ENCODE measurements around the gene E2F1. TPM values are rescaled to one million over a fixed set of nuclear protein-coding genes. Genes with fewer than 3 reads are reported as not detected.

The E2F1 gene
- total and polyA plus RNA-seq, 4 donors, result 0.10 to 11.0 (median 0.88) TPM

DNA sequence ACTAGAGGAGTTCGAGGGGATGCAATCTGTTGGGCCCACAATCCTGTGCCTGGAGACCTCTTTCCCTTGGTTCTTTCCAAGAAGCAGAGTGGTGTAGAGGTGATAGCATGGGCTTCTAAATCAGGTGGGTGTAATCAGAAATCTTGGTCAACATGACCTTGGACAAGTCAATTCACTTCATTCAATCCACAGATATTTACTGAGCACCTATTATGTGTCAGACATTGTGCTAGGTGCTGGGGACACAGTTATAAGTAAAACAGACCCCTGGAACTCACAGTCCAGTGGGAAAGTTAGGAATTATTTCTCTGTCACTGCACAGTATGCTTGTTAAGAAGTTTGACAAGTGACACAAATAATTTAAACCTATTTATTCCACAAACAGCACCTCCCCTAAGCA is 3.3 kb upstream of the E2F1 start:
- Histone ChIP-seq H3K9ac (ENCODE audit: low read depth in 1 of 2, low read length in 2 of 2) (no peak overlapping the region), H3K36me3 (ENCODE audit: control insufficient read depth in 4 of 4, insufficient read depth in 3 of 4, low read depth in 1 of 4, low read length in 3 of 4) (no peaks in the 10 kb centered on the region), H3K4me3 (ENCODE audit: low read depth in 1 of 3, low read length in 3 of 3) (no peak overlapping the region), H3K9me3 (ENCODE audit: control insufficient read depth in 4 of 4, low read length in 3 of 4) (no peaks in the 10 kb centered on the region), H3K4me1 (ENCODE audit: control insufficient read depth in 4 of 4, insufficient read depth in 4 of 4, low read length in 3 of 4) (peaks cover 2 to 14% (median 8%) of the 10 kb centered on the region in 4 donors), H3K27ac (ENCODE audit: low read depth in 1 of 2, low read length in 2 of 2) (no peak overlapping the region), H3K27me3 (ENCODE audit: control insufficient read depth in 4 of 4, insufficient read depth in 4 of 4, low read length in 3 of 4) (no peaks in the 10 kb centered on the region)
- no peak for TF ChIP-seq RXRA (IDR thresholded peaks at IDR 0.05)
- DNase-seq (ENCODE audit: low spot score), result no peak
- 97% methylated on average over 1 of the region's 1 CpG for WGBS

- no peaks in the 10 kb centered on the region for H3K27me3 ChIP-seq (ENCODE audit: control insufficient read depth in 4 of 4, insufficient read depth in 4 of 4, low read length in 3 of 4)
Measured at GRCh38 chr20:33688938-33689424, 2.8 kb upstream of the E2F1 start.

More at GRCh38 chr20:33688938-33689424, 2.8 kb upstream of the E2F1 start:
- 88% methylated on average over 3 of the region's 3 CpGs for WGBS
- peak; percentile 57 for DNase-seq (ENCODE audit: low spot score)
- peaks cover 2 to 16% (median 8%) of the 10 kb centered on the region in 4 donors for H3K4me1 ChIP-seq (ENCODE audit: control insufficient read depth in 4 of 4, insufficient read depth in 4 of 4, low read length in 3 of 4)
- no peak overlapping the region for H3K27ac ChIP-seq (ENCODE audit: low read depth in 1 of 2, low read length in 2 of 2)
- H3K9ac ChIP-seq (ENCODE audit: low read depth in 1 of 2, low read length in 2 of 2), result no peak overlapping the region
- TF ChIP-seq ATF3 (IDR thresholded peaks at IDR 0.05), result no peak
- TF ChIP-seq NR2F2 (IDR thresholded peaks at IDR 0.05), result no peak
- TF ChIP-seq REST (IDR thresholded peaks at IDR 0.05), result no peak
- TF ChIP-seq HNF4G (IDR thresholded peaks at IDR 0.05), result no peak
- no peak for TF ChIP-seq ZBTB33 (IDR thresholded peaks at IDR 0.05)
- TF ChIP-seq EGR1 (IDR thresholded peaks at IDR 0.05; ENCODE audit: low read depth in 2 of 2), result no peak
- no peaks in the 10 kb centered on the region for H3K36me3 ChIP-seq (ENCODE audit: control insufficient read depth in 4 of 4, insufficient read depth in 3 of 4, low read depth in 1 of 4, low read length in 3 of 4)
- no peak overlapping the region for H3K4me3 ChIP-seq (ENCODE audit: low read depth in 1 of 3, low read length in 3 of 3)
- no peaks in the 10 kb centered on the region for H3K9me3 ChIP-seq (ENCODE audit: control insufficient read depth in 4 of 4, low read length in 3 of 4)
